A549 treated with DMSO at 1 μM for 4 hours (cell line): ENCODE results near the gene IL15RA. TPM values are rescaled to one million over a fixed set of nuclear protein-coding genes. Genes with fewer than 3 reads are reported as not detected.

Experiments used
- total RNA-seq: library from RNA; stranded (reverse); fragments of 200-300 nt; extraction: Qiagen RNA extraction; gene quantifications from 5 replicates; pipeline ENCODE4 v1.2.3, GENCODE V29; 2022; ENCODE audit warnings: low read depth

IL15RA gene, protein sequence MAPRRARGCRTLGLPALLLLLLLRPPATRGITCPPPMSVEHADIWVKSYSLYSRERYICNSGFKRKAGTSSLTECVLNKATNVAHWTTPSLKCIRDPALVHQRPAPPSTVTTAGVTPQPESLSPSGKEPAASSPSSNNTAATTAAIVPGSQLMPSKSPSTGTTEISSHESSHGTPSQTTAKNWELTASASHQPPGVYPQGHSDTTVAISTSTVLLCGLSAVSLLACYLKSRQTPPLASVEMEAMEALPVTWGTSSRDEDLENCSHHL
- total RNA-seq = 3.5 to 4.4 TPM (median 4.1 TPM) in 5 replicates

DNA sequence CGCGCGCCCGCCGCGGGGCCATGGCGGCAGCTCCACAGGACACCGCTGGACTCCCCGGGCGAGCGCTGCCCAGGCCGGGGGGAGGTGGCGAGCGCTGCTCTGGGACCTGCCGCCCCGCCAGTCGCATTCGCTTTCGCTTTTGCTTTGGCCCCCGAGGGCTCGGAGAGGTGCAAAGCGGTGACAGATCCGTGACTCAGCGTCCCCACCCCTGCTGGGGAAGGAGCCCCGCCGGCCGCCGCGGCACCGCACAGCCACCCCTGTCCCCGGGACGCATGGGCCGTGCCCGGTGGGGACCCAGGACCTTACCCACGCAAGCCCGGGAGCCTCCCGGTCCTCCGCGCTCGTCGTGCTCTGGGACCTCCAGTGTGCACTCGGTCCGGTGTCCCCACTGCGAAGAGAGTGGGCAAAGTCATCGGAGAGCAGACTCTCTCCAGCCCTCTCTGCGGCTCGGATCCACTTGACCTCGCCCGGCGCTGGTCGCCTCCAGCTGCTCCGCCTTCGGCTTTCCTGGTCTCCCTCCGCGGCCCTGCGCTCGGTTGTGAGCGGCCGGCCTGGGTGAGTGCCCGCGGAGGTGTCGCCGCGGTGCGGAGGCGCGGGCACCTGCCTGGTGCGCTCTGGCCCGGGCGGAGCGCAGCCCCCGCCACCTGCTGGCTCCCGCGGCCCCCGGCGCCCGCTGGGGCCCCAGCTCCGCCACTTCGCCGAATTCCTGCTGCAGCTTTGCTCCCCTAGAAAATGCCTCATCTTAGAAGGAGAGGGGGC, at the start of gene IL15RA:
TSS of gene IL15RA (minus strand) at position 73 of the 759 bp plus-strand sequence. CDS start at position 22, 51 bp downstream.

Other genes starting within 250 kb of the IL15RA start
- gene GDI2, start 164.1 kb downstream of the IL15RA start, total RNA-seq = 213 to 256 TPM (median 234 TPM) in 5 replicates
- 8.5 to 12.0 TPM (median 10.9 TPM) in 5 replicates for gene ANKRD16, start 87.7 kb downstream of the IL15RA start, total RNA-seq
- 29.6 to 43.5 TPM (median 40.6 TPM) in 5 replicates for gene FBH1, start 87.3 kb downstream of the IL15RA start, total RNA-seq
- not detected in 5 replicates for gene IL2RA, start 84.8 kb upstream of the IL15RA start, total RNA-seq
- gene RBM17, start 111.5 kb upstream of the IL15RA start, total RNA-seq = 104 to 133 TPM (median 124 TPM) in 5 replicates
- 186 to 201 TPM (median 186 TPM) in 5 replicates for gene PFKFB3, start 225.4 kb upstream of the IL15RA start, total RNA-seq